BE2C (cell line): ENCODE results near the gene TTF1. TPM values are rescaled to one million over a fixed set of nuclear protein-coding genes. Genes with fewer than 3 reads are reported as not detected.

Source experiments
- DNase-seq: peaks from one replicate; pipeline ENCODE4 v3.0.0-alpha.2; 2020
- H3K27me3 ChIP-seq: fragments of 250-450 bp; sonication (Bioruptor Pico); 2 replicates; pipeline ENCODE4 v1.5.1; 2020; ENCODE audit warnings: mild to moderate bottlenecking
- H3K36me3 ChIP-seq: fragments of 250-450 bp; sonication (Bioruptor Pico); 2 replicates; pipeline ENCODE4 v1.5.1; 2020; ENCODE audit warnings: mild to moderate bottlenecking
- H3K4me1 ChIP-seq: fragments of 250-450 bp; sonication (Bioruptor Pico); 2 replicates; pipeline ENCODE4 v1.5.1; 2020
- H3K4me3 ChIP-seq: 2 replicates; pipeline ENCODE4 v1.5.1; 2011; ENCODE audit warnings: low read depth, low read length
- H3K9me3 ChIP-seq: fragments of 250-450 bp; sonication (Bioruptor Pico); 2 replicates; pipeline ENCODE4 v1.5.1; 2020
- CTCF ChIP-seq: IDR thresholded peaks from 2 replicates; pipeline ENCODE4 v1.5.1; 2012; ENCODE audit warnings: mild to moderate bottlenecking, low read depth, low read length
- polyA plus RNA-seq: library from polyadenylated mRNA; unstranded; fragments of >200 nt; gene quantifications from one replicate; pipeline ENCODE4 v1.2.1, GENCODE V29; 2012; ENCODE audit warnings: low read depth, missing spikeins; ENCODE audit not compliant: insufficient read length, insufficient read depth

TTF1 gene
- 9.0 TPM for polyA plus RNA-seq

- Histone ChIP-seq H3K4me3 (peak within 1 kb of the TSS; percentile 81), H3K4me1 (no peaks in the 10 kb centered on the region), H3K36me3 (peaks cover 2% of the 10 kb centered on the region), H3K9me3 (no peaks in the 10 kb centered on the region), H3K27me3 (0 out of 2 replicates have a peak, but pooled peaks cover 5% of the 10 kb centered on the region)
- peak; percentile 94 for DNase-seq
- no peak for TF ChIP-seq CTCF
These were observed at the start of gene TTF1 for GRCh38 chr9:132406554-132407122. TSS of gene TTF1 (minus strand) at chr9:132406840. CDS start at chr9:132402821, 4,019 bp downstream.

- H3K36me3 ChIP-seq: no peaks in the 10 kb centered on the region
- H3K27me3 ChIP-seq: no peaks in the 10 kb centered on the region
- no peaks in the 10 kb centered on the region for H3K9me3 ChIP-seq
- H3K4me3 ChIP-seq: no peak overlapping the region
- TF ChIP-seq CTCF: no peak
- H3K4me1 ChIP-seq: no peaks in the 10 kb centered on the region
- no peak for DNase-seq
These were observed 49.6 kb upstream of the TTF1 start for GRCh38 chr9:132456241-132456640.

GRCh38 chr9:132451276-132451675, 44.6 kb upstream of the TTF1 start:
- no peak overlapping the region for H3K4me3 ChIP-seq
- H3K9me3 ChIP-seq: no peaks in the 10 kb centered on the region
- no peaks in the 10 kb centered on the region for H3K27me3 ChIP-seq
- H3K36me3 ChIP-seq: no peaks in the 10 kb centered on the region
- DNase-seq: no peak
- no peaks in the 10 kb centered on the region for H3K4me1 ChIP-seq
- no peak for TF ChIP-seq CTCF

GRCh38 chr9:132447902-132448301, 41.3 kb upstream of the TTF1 start:
- TF ChIP-seq CTCF: no peak
- Histone ChIP-seq H3K4me1 (no peaks in the 10 kb centered on the region), H3K4me3 (no peak overlapping the region), H3K9me3 (no peaks in the 10 kb centered on the region), H3K36me3 (no peaks in the 10 kb centered on the region), H3K27me3 (no peaks in the 10 kb centered on the region)
- DNase-seq: no peak

GRCh38 chr9:132447346-132447745, 40.7 kb upstream of the TTF1 start:
- DNase-seq: peak; percentile 39
- H3K4me1 ChIP-seq: no peaks in the 10 kb centered on the region
- peak; percentile 39 for TF ChIP-seq CTCF
- no peaks in the 10 kb centered on the region for H3K27me3 ChIP-seq
- H3K36me3 ChIP-seq: no peaks in the 10 kb centered on the region
- no peaks in the 10 kb centered on the region for H3K9me3 ChIP-seq
- no peak overlapping the region for H3K4me3 ChIP-seq

- Histone ChIP-seq H3K36me3 (no peaks in the 10 kb centered on the region), H3K27me3 (no peaks in the 10 kb centered on the region), H3K9me3 (no peaks in the 10 kb centered on the region), H3K4me1 (no peaks in the 10 kb centered on the region), H3K4me3 (no peak overlapping the region)
- TF ChIP-seq CTCF: no peak
- DNase-seq: no peak
These were observed 40.2 kb upstream of the TTF1 start for GRCh38 chr9:132446887-132447286.
